Measurements from ENCODE around the gene B3GALT6.

The B3GALT6 gene

DNA sequence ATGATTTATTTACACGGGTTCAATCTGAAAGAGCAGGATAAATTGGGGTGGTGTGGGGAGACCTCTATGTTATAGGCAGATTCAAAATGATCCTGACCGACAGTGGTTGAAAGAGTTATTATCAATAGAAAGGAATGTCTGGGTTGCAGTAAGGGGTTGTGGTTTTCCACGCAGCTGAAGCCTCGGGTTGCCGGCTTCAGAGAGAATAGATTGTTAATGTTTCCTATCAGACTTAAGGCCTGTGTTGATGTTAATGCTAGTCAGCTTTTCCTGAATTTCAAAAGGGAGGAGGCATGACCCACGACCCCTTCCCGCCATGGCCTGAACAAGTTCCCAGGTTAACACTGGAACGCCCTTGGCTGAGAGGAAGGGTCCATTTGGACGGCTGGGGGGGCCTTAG lies 43.8 kb downstream of the B3GALT6 start:
- Histone ChIP-seq H3K4me1 (ENCODE audit: control insufficient read depth in 1 of 2, insufficient read depth in 2 of 2, low read length in 2 of 2) (peaks cover 15 to 29% of the 10 kb centered on the region in 2 donors), H3K36me3 (ENCODE audit: control insufficient read depth in 1 of 2, insufficient read depth in 2 of 2, low read length in 2 of 2) (no peaks in the 10 kb centered on the region), H3K9me3 (ENCODE audit: control insufficient read depth in 1 of 2, low read length in 2 of 2) (no peaks in the 10 kb centered on the region), H3K27ac (ENCODE audit: low read length) (no peak overlapping the region), H3K27me3 (ENCODE audit: low read depth, low read length) (no peaks in the 10 kb centered on the region), H3K4me3 (ENCODE audit: low read depth in 1 of 2, low read length in 2 of 2) (no peak overlapping the region)

DNA sequence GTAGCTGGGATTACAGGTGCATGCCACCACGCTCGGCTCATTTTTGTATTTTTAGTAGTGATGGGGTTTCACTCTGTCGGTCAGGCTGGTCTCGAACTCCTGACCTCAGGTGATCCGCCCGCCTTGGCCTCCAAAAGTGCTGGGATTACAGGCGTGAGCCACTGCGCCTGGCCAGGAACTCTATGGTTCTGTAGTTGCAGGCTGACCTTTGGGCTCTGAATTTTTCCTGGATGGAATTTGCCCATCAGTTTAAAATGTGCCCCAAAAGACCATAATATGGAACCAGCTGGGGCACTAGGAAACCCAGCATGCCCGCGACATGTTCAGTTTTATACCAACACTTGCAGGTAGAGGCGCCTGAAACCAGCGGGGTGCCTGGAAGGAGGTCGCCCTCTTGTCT lies 46.6 kb downstream of the B3GALT6 start:
- no peak overlapping the region for H3K27ac ChIP-seq (ENCODE audit: low read length)
- H3K36me3 ChIP-seq (ENCODE audit: control insufficient read depth in 1 of 2, insufficient read depth in 2 of 2, low read length in 2 of 2) = no peaks in the 10 kb centered on the region
- H3K4me1 ChIP-seq (ENCODE audit: control insufficient read depth in 1 of 2, insufficient read depth in 2 of 2, low read length in 2 of 2) = peaks cover 0 to 7% of the 10 kb centered on the region in 2 donors

DNA sequence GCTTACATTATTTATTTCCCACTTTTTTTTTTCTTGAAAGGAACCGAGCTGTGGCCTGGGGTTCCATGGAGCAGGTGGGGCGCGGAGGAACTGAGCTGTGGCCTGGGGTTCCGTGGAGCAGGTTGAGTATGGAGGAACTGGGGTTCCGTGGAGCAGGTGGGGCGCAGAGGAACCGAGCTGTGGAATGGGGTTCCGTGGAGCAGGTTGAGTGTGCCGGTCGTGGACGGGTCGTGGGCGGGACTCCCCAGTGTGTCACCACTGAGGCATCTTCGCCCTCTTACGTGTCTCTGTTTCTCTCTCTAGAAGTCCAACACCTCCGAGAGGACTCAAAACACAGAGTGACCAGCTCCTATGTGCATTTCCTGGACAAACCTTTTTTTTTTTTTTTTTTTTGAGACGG lies 47.0 kb downstream of the B3GALT6 start:
- no peaks in the 10 kb centered on the region for H3K27me3 ChIP-seq (ENCODE audit: low read depth, low read length)
- peaks cover 0 to 7% of the 10 kb centered on the region in 2 donors for H3K4me1 ChIP-seq (ENCODE audit: control insufficient read depth in 1 of 2, insufficient read depth in 2 of 2, low read length in 2 of 2)
- no peak overlapping the region for H3K27ac ChIP-seq (ENCODE audit: low read length)
- H3K9me3 ChIP-seq (ENCODE audit: control insufficient read depth in 1 of 2, low read length in 2 of 2) = no peaks in the 10 kb centered on the region
- H3K4me3 ChIP-seq (ENCODE audit: low read depth in 1 of 2, low read length in 2 of 2) = no peak overlapping the region
- no peaks in the 10 kb centered on the region for H3K36me3 ChIP-seq (ENCODE audit: control insufficient read depth in 1 of 2, insufficient read depth in 2 of 2, low read length in 2 of 2)

More for the DNA sequence above, 46.6 kb downstream of the B3GALT6 start:
- H3K4me3 ChIP-seq (ENCODE audit: low read depth in 1 of 2, low read length in 2 of 2) = no peak overlapping the region
- no peaks in the 10 kb centered on the region for H3K9me3 ChIP-seq (ENCODE audit: control insufficient read depth in 1 of 2, low read length in 2 of 2)
- H3K27me3 ChIP-seq (ENCODE audit: low read depth, low read length) = no peaks in the 10 kb centered on the region

DNA sequence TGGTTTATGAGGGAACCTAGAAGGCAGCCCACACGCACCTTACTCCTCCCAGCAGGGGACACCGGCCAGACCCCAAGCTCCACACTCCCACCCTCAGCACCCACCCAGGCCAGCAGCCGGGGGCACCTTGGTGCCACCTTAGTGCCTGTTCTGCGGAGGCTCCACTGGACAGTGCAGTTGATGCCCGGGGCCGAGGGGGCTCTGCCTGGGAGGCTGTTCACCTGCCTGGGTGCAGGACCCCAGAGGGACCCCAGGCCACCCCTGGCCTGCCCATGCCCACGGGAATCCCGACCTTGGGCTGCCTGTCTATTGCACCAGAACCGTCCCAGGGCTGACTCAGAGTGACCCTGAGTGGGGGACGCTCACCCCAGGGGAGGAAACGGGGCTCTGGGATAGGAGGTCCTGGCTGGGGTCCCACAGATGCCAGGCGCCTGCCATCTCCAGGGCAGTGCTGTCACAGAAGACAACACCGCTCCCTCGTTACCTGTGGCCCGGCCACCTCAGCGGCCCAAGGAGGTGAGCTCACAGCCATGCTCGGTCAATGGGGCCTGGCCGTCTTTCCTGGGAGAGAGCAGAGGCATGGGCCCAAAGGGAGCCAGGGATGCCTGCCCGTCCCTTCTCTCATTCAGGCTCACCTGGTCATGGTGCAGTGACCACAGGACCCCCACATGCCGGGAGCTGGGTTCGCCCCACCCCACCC lies 48.9 kb downstream of the B3GALT6 start:
- no peak overlapping the region for H3K27ac ChIP-seq (ENCODE audit: low read length)
- H3K9me3 ChIP-seq (ENCODE audit: control insufficient read depth in 1 of 2, low read length in 2 of 2) = no peaks in the 10 kb centered on the region
- no peaks in the 10 kb centered on the region for H3K4me1 ChIP-seq (ENCODE audit: control insufficient read depth in 1 of 2, insufficient read depth in 2 of 2, low read length in 2 of 2)
- H3K4me3 ChIP-seq (ENCODE audit: low read depth in 1 of 2, low read length in 2 of 2) = no peak overlapping the region
- H3K36me3 ChIP-seq (ENCODE audit: control insufficient read depth in 1 of 2, insufficient read depth in 2 of 2, low read length in 2 of 2) = no peaks in the 10 kb centered on the region
- no peaks in the 10 kb centered on the region for H3K27me3 ChIP-seq (ENCODE audit: low read depth, low read length)

DNA sequence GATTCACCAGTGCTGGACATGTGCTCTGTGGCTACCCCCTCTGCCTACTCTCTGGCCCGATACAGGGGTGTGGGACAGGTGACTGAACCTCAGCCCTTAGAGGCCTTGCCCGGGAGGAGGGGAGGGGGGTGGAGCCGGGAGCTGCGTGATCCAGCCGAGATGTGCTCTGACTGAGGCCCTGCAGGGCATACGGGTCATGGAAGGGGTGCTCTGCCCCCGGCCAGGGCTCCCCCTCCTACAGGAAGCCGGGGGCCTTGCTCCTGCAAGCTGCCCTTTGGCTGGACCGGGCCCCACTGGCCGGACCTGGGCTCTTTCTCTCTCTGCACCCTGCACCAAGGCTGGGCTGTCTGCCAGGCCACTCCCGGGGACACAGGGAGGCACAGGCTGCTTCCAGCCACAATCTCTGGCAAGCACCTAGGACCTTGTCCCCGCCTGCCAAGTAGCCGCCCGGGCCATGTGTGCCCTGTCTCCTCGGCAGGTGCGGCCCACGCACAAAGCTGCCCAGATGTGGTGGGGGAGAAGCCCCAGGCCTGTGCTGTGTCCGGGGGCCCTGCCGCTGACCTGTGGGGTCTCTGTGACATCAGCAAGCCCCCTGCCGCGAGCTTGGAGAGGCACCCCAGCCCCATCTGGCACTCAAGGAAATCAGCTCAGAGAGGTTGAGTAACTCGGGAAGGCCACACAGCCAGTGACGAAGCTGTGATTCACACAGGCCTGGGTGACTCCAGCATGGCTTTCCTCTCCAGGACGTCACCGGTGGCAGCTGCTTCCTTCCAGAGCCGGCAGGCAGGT lies 49.7 kb downstream of the B3GALT6 start:
- Histone ChIP-seq H3K4me1 (ENCODE audit: control insufficient read depth in 1 of 2, insufficient read depth in 2 of 2, low read length in 2 of 2) (no peaks in the 10 kb centered on the region), H3K4me3 (ENCODE audit: low read depth in 1 of 2, low read length in 2 of 2) (no peak overlapping the region), H3K36me3 (ENCODE audit: control insufficient read depth in 1 of 2, insufficient read depth in 2 of 2, low read length in 2 of 2) (no peaks in the 10 kb centered on the region), H3K9me3 (ENCODE audit: control insufficient read depth in 1 of 2, low read length in 2 of 2) (no peaks in the 10 kb centered on the region), H3K27me3 (ENCODE audit: low read depth, low read length) (no peaks in the 10 kb centered on the region), H3K27ac (ENCODE audit: low read length) (peak overlapping the region; percentile 23)

DNA sequence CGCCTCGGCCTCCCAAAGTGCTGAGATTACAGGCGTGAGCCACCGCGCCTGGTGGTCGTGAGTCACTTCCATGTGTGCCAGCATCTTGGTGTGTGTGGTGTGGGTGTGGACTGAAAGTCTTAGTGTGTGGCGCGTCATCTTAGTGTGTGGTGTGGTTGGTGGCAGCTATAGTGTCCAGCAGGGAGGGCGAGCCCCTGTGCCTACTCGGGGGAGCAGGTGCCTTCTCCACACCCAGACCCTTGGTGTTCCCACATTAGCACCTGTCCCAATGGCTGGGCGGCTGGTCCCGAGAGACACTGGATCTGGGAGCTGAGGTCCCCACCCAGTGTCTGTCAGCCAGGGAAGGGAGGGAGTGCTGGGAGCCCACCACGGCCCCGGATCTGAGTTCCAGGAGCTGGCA lies 51.0 kb downstream of the B3GALT6 start:
- Histone ChIP-seq H3K36me3 (ENCODE audit: control insufficient read depth in 1 of 2, insufficient read depth in 2 of 2, low read length in 2 of 2) (no peaks in the 10 kb centered on the region), H3K4me3 (ENCODE audit: low read depth in 1 of 2, low read length in 2 of 2) (no peak overlapping the region), H3K27me3 (ENCODE audit: low read depth, low read length) (no peaks in the 10 kb centered on the region), H3K9me3 (ENCODE audit: control insufficient read depth in 1 of 2, low read length in 2 of 2) (no peaks in the 10 kb centered on the region), H3K4me1 (ENCODE audit: control insufficient read depth in 1 of 2, insufficient read depth in 2 of 2, low read length in 2 of 2) (no peaks in the 10 kb centered on the region), H3K27ac (ENCODE audit: low read length) (no peak overlapping the region)

DNA sequence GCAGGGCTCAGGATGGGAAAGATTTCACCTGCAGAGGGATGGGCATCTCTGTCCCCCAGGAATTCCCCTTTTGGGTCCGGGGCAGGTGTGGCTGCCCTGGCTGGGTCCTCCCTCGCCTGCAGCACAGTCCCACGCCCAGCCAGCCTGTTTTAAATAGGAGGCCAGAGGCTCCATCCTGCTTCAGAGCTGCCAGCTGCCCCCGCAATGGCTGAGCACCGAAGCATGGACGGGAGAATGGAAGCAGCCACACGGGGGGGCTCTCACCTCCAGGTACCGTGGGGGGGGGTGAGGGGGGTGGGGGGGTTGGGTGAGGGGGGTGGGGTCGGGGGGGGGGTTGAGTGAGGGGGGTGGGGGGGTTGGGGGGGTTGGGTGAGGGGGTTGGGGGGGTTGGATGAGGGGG lies 51.8 kb downstream of the B3GALT6 start:
- Histone ChIP-seq H3K27ac (ENCODE audit: low read length) (no peak overlapping the region), H3K4me3 (ENCODE audit: low read depth in 1 of 2, low read length in 2 of 2) (no peak overlapping the region), H3K36me3 (ENCODE audit: control insufficient read depth in 1 of 2, insufficient read depth in 2 of 2, low read length in 2 of 2) (no peaks in the 10 kb centered on the region), H3K27me3 (ENCODE audit: low read depth, low read length) (no peaks in the 10 kb centered on the region), H3K4me1 (ENCODE audit: control insufficient read depth in 1 of 2, insufficient read depth in 2 of 2, low read length in 2 of 2) (no peaks in the 10 kb centered on the region), H3K9me3 (ENCODE audit: control insufficient read depth in 1 of 2, low read length in 2 of 2) (no peaks in the 10 kb centered on the region)
